ENCODE results near the gene EARS2. TPM values are rescaled to one million over a fixed set of nuclear protein-coding genes. Genes with fewer than 3 reads are reported as not detected.

EARS2 gene
- total RNA-seq, 1 experiment from 2014 or later = 32.8 TPM

GRCh38 chr16:23595246-23595950 is 38.2 kb upstream of the EARS2 start:
- no peak for TF ChIP-seq CTCF (IDR thresholded peaks at IDR 0.05; ENCODE audit: unreplicated experiment)
- DNase-seq (ENCODE audit: unreplicated experiment) = no peak
- peaks cover 15% of the 10 kb centered on the region for H3K4me1 Mint-ChIP-seq (ENCODE audit: insufficient read depth, unreplicated experiment)
- POLR2A ChIA-PET = interaction anchor here (0.6 to 2.1 kb wide), 3 partner anchors 11 to 445 kb away, joined by 3 to 6 read pairs (median 5); no protein-coding TSS in a partner anchor
- H3K9me3 Mint-ChIP-seq (ENCODE audit: unreplicated experiment) = no peaks in the 10 kb centered on the region
- peak overlapping the region; percentile 27 for H3K27ac Mint-ChIP-seq (ENCODE audit: low read depth, unreplicated experiment)
- intact Hi-C loops (cut with micrococcal nuclease) = no loop called here
- no peaks in the 10 kb centered on the region for H3K27me3 Mint-ChIP-seq (ENCODE audit: insufficient read depth, unreplicated experiment)
- H3K36me3 Mint-ChIP-seq (ENCODE audit: insufficient read depth, unreplicated experiment) = peaks cover 27% of the 10 kb centered on the region
- peak overlapping the region; percentile 74 for H3K4me3 Mint-ChIP-seq (ENCODE audit: unreplicated experiment)
- CTCF ChIA-PET = interaction anchor here (0.7 to 1.8 kb wide), 4 partner anchors 9 to 37 kb away, joined by 3 to 12 read pairs (median 3); no protein-coding TSS in a partner anchor
- TSS peak; percentile 45 for BruUV-seq (replicated peaks)

GRCh38 chr16:23594186-23594585 is 37.0 kb upstream of the EARS2 start:
- no peak for DNase-seq (ENCODE audit: unreplicated experiment)
- Mint-ChIP-seq H3K4me1 (ENCODE audit: insufficient read depth, unreplicated experiment) (peaks cover 15% of the 10 kb centered on the region), H3K4me3 (ENCODE audit: unreplicated experiment) (no peak overlapping the region), H3K36me3 (ENCODE audit: insufficient read depth, unreplicated experiment) (peaks cover 37% of the 10 kb centered on the region), H3K9me3 (ENCODE audit: unreplicated experiment) (no peaks in the 10 kb centered on the region), H3K27me3 (ENCODE audit: insufficient read depth, unreplicated experiment) (no peaks in the 10 kb centered on the region), H3K27ac (ENCODE audit: low read depth, unreplicated experiment) (no peak overlapping the region)
- BruUV-seq (replicated peaks) = no TSS peak
- ChIA-PET POLR2A (interaction anchor here (1.5 kb wide), 1 partner anchor 16 kb away, joined by 4 read pairs; no protein-coding TSS in a partner anchor), CTCF (no interaction called here)
- intact Hi-C loops (cut with micrococcal nuclease) = no loop called here
- TF ChIP-seq CTCF (IDR thresholded peaks at IDR 0.05; ENCODE audit: unreplicated experiment) = no peak

GRCh38 chr16:23590181-23590580 is 33.0 kb upstream of the EARS2 start:
- Mint-ChIP-seq H3K4me1 (ENCODE audit: insufficient read depth, unreplicated experiment) (peaks cover 15% of the 10 kb centered on the region), H3K27ac (ENCODE audit: low read depth, unreplicated experiment) (no peak overlapping the region), H3K36me3 (ENCODE audit: insufficient read depth, unreplicated experiment) (peaks cover 75% of the 10 kb centered on the region), H3K27me3 (ENCODE audit: insufficient read depth, unreplicated experiment) (no peaks in the 10 kb centered on the region), H3K9me3 (ENCODE audit: unreplicated experiment) (no peaks in the 10 kb centered on the region), H3K4me3 (ENCODE audit: unreplicated experiment) (no peak overlapping the region)
- TF ChIP-seq CTCF (IDR thresholded peaks at IDR 0.05; ENCODE audit: unreplicated experiment) = no peak
- DNase-seq (ENCODE audit: unreplicated experiment) = no peak
- ChIA-PET CTCF (interaction anchor here (0.7 kb wide), 1 partner anchor 8 kb away, joined by 3 read pairs; no protein-coding TSS in a partner anchor), POLR2A (no interaction called here)
- no TSS peak for BruUV-seq (replicated peaks)
- intact Hi-C loops (cut with micrococcal nuclease) = no loop called here

GRCh38 chr16:23587726-23588125 is 30.6 kb upstream of the EARS2 start:
- H3K27ac Mint-ChIP-seq (ENCODE audit: low read depth, unreplicated experiment) = no peak overlapping the region
- no peaks in the 10 kb centered on the region for H3K9me3 Mint-ChIP-seq (ENCODE audit: unreplicated experiment)
- no peak overlapping the region for H3K4me3 Mint-ChIP-seq (ENCODE audit: unreplicated experiment)
- peaks cover 14% of the 10 kb centered on the region for H3K4me1 Mint-ChIP-seq (ENCODE audit: insufficient read depth, unreplicated experiment)
- POLR2A ChIA-PET = interaction anchor here (0.6 to 1.0 kb wide), 3 partner anchors 13 to 54 kb away, joined by 3 read pairs; partner anchors contain the start of genes DCTN5 and PALB2
- no peak for DNase-seq (ENCODE audit: unreplicated experiment)
- H3K36me3 Mint-ChIP-seq (ENCODE audit: insufficient read depth, unreplicated experiment) = peaks cover 95% of the 10 kb centered on the region
- TF ChIP-seq CTCF (IDR thresholded peaks at IDR 0.05; ENCODE audit: unreplicated experiment) = no peak
- no peaks in the 10 kb centered on the region for H3K27me3 Mint-ChIP-seq (ENCODE audit: insufficient read depth, unreplicated experiment)
- intact Hi-C loops (cut with micrococcal nuclease) = no loop called here
- CTCF ChIA-PET = no interaction called here
- no TSS peak for BruUV-seq (replicated peaks)
